ENCODE measurements around the gene HSPA4.

HSPA4 gene

GRCh38 chr5:133088064-133088463, 36.3 kb downstream of the HSPA4 start:
- Histone ChIP-seq H3K36me3 (ENCODE audit: insufficient read depth, low read length) (peaks cover 58% of the 10 kb centered on the region; the same call in 1 of the 2 replicates), H3K4me2 (ENCODE audit: low read depth, low read length, poor library complexity, severe bottlenecking) (no peak overlapping the region), H2AFZ (ENCODE audit: low read length) (no peak overlapping the region), H3K4me1 (ENCODE audit: insufficient read depth, low read length, poor library complexity, severe bottlenecking) (no peaks in the 10 kb centered on the region), H3K9me3 (ENCODE audit: insufficient read depth, low read depth, low read length) (no peaks in the 10 kb centered on the region), H4K20me1 (ENCODE audit: insufficient read depth, low read length, poor library complexity, severe bottlenecking) (no peaks in the 10 kb centered on the region), H3K79me2 (ENCODE audit: insufficient read depth, low read length) (no peaks in the 10 kb centered on the region), H3K27me3 (ENCODE audit: insufficient read depth, low read length, poor library complexity, severe bottlenecking) (no peaks in the 10 kb centered on the region), H3K9me2 (replicated peaks; ENCODE audit: low read depth, low read length) (no peaks in the 10 kb centered on the region), H3F3A (ENCODE audit: low read depth) (no peaks in the 10 kb centered on the region), H3K9ac (ENCODE audit: low read depth, low read length, poor library complexity, severe bottlenecking) (no peak overlapping the region), H3K4me3 (ENCODE audit: low read length, poor library complexity, severe bottlenecking) (no peak overlapping the region)
- TF ChIP-seq EZH2phosphoT487 (IDR thresholded peaks at IDR 0.05; ENCODE audit: borderline replicate concordance) (no peak), CTCF (conservative IDR thresholded peaks at IDR 0.05; ENCODE audit: low read length) (no peak)

DNA sequence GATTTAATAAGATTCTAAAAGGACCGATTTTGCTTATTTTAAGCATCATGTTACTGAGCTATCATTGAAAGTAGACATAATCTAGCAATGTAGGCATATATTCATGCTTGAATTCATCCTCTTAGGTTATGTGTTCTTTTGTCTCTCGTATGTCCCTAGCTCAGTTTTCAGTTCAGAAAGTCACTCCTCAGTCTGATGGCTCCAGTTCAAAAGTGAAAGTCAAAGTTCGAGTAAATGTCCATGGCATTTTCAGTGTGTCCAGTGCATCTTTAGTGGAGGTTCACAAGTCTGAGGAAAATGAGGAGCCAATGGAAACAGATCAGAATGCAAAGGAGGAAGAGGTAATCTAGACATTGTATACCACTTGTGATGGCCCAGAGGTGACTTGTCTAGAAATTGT, 39.2 kb downstream of the HSPA4 start:
- H3K36me3 ChIP-seq (ENCODE audit: insufficient read depth, low read length) = peaks cover 66% of the 10 kb centered on the region; the same call in 1 of the 2 replicates
- no peaks in the 10 kb centered on the region for H3K4me1 ChIP-seq (ENCODE audit: insufficient read depth, low read length, poor library complexity, severe bottlenecking)
- H3F3A ChIP-seq (ENCODE audit: low read depth) = no peaks in the 10 kb centered on the region
- no peaks in the 10 kb centered on the region for H3K79me2 ChIP-seq (ENCODE audit: insufficient read depth, low read length)
- H3K9me2 ChIP-seq (replicated peaks; ENCODE audit: low read depth, low read length) = no peaks in the 10 kb centered on the region
- H3K9ac ChIP-seq (ENCODE audit: low read depth, low read length, poor library complexity, severe bottlenecking) = no peak overlapping the region
- no peak overlapping the region for H3K4me2 ChIP-seq (ENCODE audit: low read depth, low read length, poor library complexity, severe bottlenecking)
- no peak overlapping the region for H3K4me3 ChIP-seq (ENCODE audit: low read length, poor library complexity, severe bottlenecking)
- H4K20me1 ChIP-seq (ENCODE audit: insufficient read depth, low read length, poor library complexity, severe bottlenecking) = no peaks in the 10 kb centered on the region
- TF ChIP-seq EZH2phosphoT487 (IDR thresholded peaks at IDR 0.05; ENCODE audit: borderline replicate concordance) (no peak), CTCF (conservative IDR thresholded peaks at IDR 0.05; ENCODE audit: low read length) (no peak)
- H3K9me3 ChIP-seq (ENCODE audit: insufficient read depth, low read depth, low read length) = no peaks in the 10 kb centered on the region
- no peak overlapping the region for H2AFZ ChIP-seq (ENCODE audit: low read length)
- H3K27me3 ChIP-seq (ENCODE audit: insufficient read depth, low read length, poor library complexity, severe bottlenecking) = no peaks in the 10 kb centered on the region

GRCh38 chr5:133106343-133106742, 54.5 kb downstream of the HSPA4 start:
- Histone ChIP-seq H3K4me3 (ENCODE audit: low read length, poor library complexity, severe bottlenecking) (no peak overlapping the region), H3K4me2 (ENCODE audit: low read depth, low read length, poor library complexity, severe bottlenecking) (no peak overlapping the region), H3F3A (ENCODE audit: low read depth) (no peaks in the 10 kb centered on the region), H4K20me1 (ENCODE audit: insufficient read depth, low read length, poor library complexity, severe bottlenecking) (no peaks in the 10 kb centered on the region), H3K9me2 (replicated peaks; ENCODE audit: low read depth, low read length) (no peaks in the 10 kb centered on the region), H3K4me1 (ENCODE audit: insufficient read depth, low read length, poor library complexity, severe bottlenecking) (no peaks in the 10 kb centered on the region), H3K9ac (ENCODE audit: low read depth, low read length, poor library complexity, severe bottlenecking) (no peak overlapping the region), H3K79me2 (ENCODE audit: insufficient read depth, low read length) (no peaks in the 10 kb centered on the region), H3K9me3 (ENCODE audit: insufficient read depth, low read depth, low read length) (no peaks in the 10 kb centered on the region), H3K27me3 (ENCODE audit: insufficient read depth, low read length, poor library complexity, severe bottlenecking) (no peaks in the 10 kb centered on the region), H2AFZ (ENCODE audit: low read length) (no peak overlapping the region), H3K36me3 (ENCODE audit: insufficient read depth, low read length) (peaks cover 26% of the 10 kb centered on the region; the same call in 1 of the 2 replicates)
- TF ChIP-seq CTCF (conservative IDR thresholded peaks at IDR 0.05; ENCODE audit: low read length) (no peak), EZH2phosphoT487 (IDR thresholded peaks at IDR 0.05; ENCODE audit: borderline replicate concordance) (no peak)
